ENCODE results near the gene AJAP1.

AJAP1 gene

GRCh38 chr1:4701276-4701675, 46.9 kb downstream of the AJAP1 start:
- DNase-seq (ENCODE audit: low read depth in 2 of 2), result no peak

GRCh38 chr1:4702464-4702863, 48.1 kb downstream of the AJAP1 start:
- DNase-seq (ENCODE audit: low read depth in 2 of 2), result no peak

- no peak for DNase-seq (ENCODE audit: low read depth in 2 of 2)
These were observed 48.5 kb downstream of the AJAP1 start for GRCh38 chr1:4702932-4703331.

- DNase-seq (ENCODE audit: low read depth in 2 of 2), result no peak
These were observed 49.2 kb downstream of the AJAP1 start for GRCh38 chr1:4703646-4704045.

- no peak for DNase-seq (ENCODE audit: low read depth in 2 of 2)
These were observed 54.6 kb downstream of the AJAP1 start for GRCh38 chr1:4708840-4709507.

GRCh38 chr1:4709641-4710040, 55.2 kb downstream of the AJAP1 start:
- DNase-seq (ENCODE audit: low read depth in 2 of 2), result no peak

GRCh38 chr1:4710592-4711415, 56.4 kb downstream of the AJAP1 start:
- DNase-seq (ENCODE audit: low read depth in 2 of 2), result no peak

GRCh38 chr1:4711416-4712275, 57.2 kb downstream of the AJAP1 start:
- no peak for DNase-seq (ENCODE audit: low read depth in 2 of 2)

GRCh38 chr1:4713669-4714068, 59.3 kb downstream of the AJAP1 start:
- no peak for DNase-seq (ENCODE audit: low read depth in 2 of 2)

- no peak for DNase-seq (ENCODE audit: low read depth in 2 of 2)
These were observed 62.0 kb downstream of the AJAP1 start for GRCh38 chr1:4716406-4716805.

GRCh38 chr1:4718071-4718470, 63.7 kb downstream of the AJAP1 start:
- no peak for DNase-seq (ENCODE audit: low read depth in 2 of 2)

GRCh38 chr1:4723106-4723505, 68.7 kb downstream of the AJAP1 start:
- no peak for DNase-seq (ENCODE audit: low read depth in 2 of 2)

- no peak for DNase-seq (ENCODE audit: low read depth in 2 of 2)
These were observed 69.6 kb downstream of the AJAP1 start for GRCh38 chr1:4724001-4724400.

GRCh38 chr1:4724695-4725250, 70.4 kb downstream of the AJAP1 start:
- no peak for DNase-seq (ENCODE audit: low read depth in 2 of 2)

GRCh38 chr1:4725416-4725815, 71.0 kb downstream of the AJAP1 start:
- no peak for DNase-seq (ENCODE audit: low read depth in 2 of 2)

- no peak for DNase-seq (ENCODE audit: low read depth in 2 of 2)
These were observed 72.4 kb downstream of the AJAP1 start for GRCh38 chr1:4726620-4727341.

GRCh38 chr1:4728319-4729089, 74.1 kb downstream of the AJAP1 start:
- no peak for DNase-seq (ENCODE audit: low read depth in 2 of 2)

GRCh38 chr1:4729090-4729471, 74.7 kb downstream of the AJAP1 start:
- no peak for DNase-seq (ENCODE audit: low read depth in 2 of 2)

- no peak for DNase-seq (ENCODE audit: low read depth in 2 of 2)
These were observed 75.7 kb downstream of the AJAP1 start for GRCh38 chr1:4730078-4730477.

GRCh38 chr1:4733446-4734177, 79.2 kb downstream of the AJAP1 start:
- DNase-seq (ENCODE audit: low read depth in 2 of 2), result no peak

All from activated CD4-positive, alpha-beta T cell treated with anti-CD3 and anti-CD28 coated beads for 24 hours (primary cell).